HG03066 (cell line): Measurements from ENCODE around the gene GPC3.

Source experiments
- ATAC-seq: cut with Tn5 transposase; IDR thresholded peaks from one replicate; pipeline ENCODE4 v1.9.1; 2021; ENCODE audit warnings: low read depth; ENCODE audit not compliant: unreplicated experiment

GPC3 gene

GRCh38 chrX:133587071-133587470 is 398.3 kb downstream of the GPC3 start:
- ATAC-seq = no peak

- ATAC-seq = no peak
Measured at GRCh38 chrX:133586443-133586842, 399.0 kb downstream of the GPC3 start.

- ATAC-seq = no peak
Measured at GRCh38 chrX:133583825-133584224, 401.6 kb downstream of the GPC3 start.

- no peak for ATAC-seq
Measured at GRCh38 chrX:133580625-133581024, 404.8 kb downstream of the GPC3 start.

GRCh38 chrX:133579631-133580030 is 405.8 kb downstream of the GPC3 start:
- no peak for ATAC-seq

- ATAC-seq = no peak
Measured at GRCh38 chrX:133576876-133577275, 408.5 kb downstream of the GPC3 start.

GRCh38 chrX:133575501-133576136 is 409.8 kb downstream of the GPC3 start:
- ATAC-seq = no peak

- ATAC-seq = no peak
Measured at GRCh38 chrX:133574716-133575115, 410.7 kb downstream of the GPC3 start.

GRCh38 chrX:133570549-133570948 is 414.8 kb downstream of the GPC3 start:
- no peak for ATAC-seq

- ATAC-seq = no peak
Measured at GRCh38 chrX:133569217-133569616, 416.2 kb downstream of the GPC3 start.

- no peak for ATAC-seq
Measured at GRCh38 chrX:133568109-133568508, 417.3 kb downstream of the GPC3 start.

GRCh38 chrX:133566876-133567275 is 418.5 kb downstream of the GPC3 start:
- ATAC-seq = no peak

GRCh38 chrX:133563705-133564104 is 421.7 kb downstream of the GPC3 start:
- ATAC-seq = no peak

GRCh38 chrX:133561251-133561650 is 424.1 kb downstream of the GPC3 start:
- ATAC-seq = no peak

- ATAC-seq = no peak
Measured at GRCh38 chrX:133559909-133560308, 425.5 kb downstream of the GPC3 start.

GRCh38 chrX:133555782-133556458 is 429.5 kb downstream of the GPC3 start:
- ATAC-seq = no peak

- ATAC-seq = no peak
Measured at GRCh38 chrX:133550665-133551485, 434.5 kb downstream of the GPC3 start.

GRCh38 chrX:133549295-133549933 is 436.0 kb downstream of the GPC3 start:
- ATAC-seq = no peak

- ATAC-seq = no peak
Measured at GRCh38 chrX:133546441-133546840, 439.0 kb downstream of the GPC3 start.

- ATAC-seq = no peak
Measured at GRCh38 chrX:133544778-133545177, 440.6 kb downstream of the GPC3 start.

GRCh38 chrX:133544115-133544514 is 441.3 kb downstream of the GPC3 start:
- ATAC-seq = no peak
